Heart left ventricle (tissue), 16 donors: Measurements from ENCODE around the gene MAZ. TPM values are rescaled to one million over a fixed set of nuclear protein-coding genes. Genes with fewer than 3 reads are reported as not detected.
"Not testable (repeated sequence)": the region's sequence is repeated elsewhere in the genome, so short reads cannot be mapped to it uniquely, and the experiment has no call there.

ENCODE experiments used
- ATAC-seq, 4 donors: fragments of 200-7000 bp; cut with Tn5 transposase; one replicate each; pipeline ENCODE4 v1.9.1; 2020 to 2022; ENCODE audit warnings: moderate library complexity in 4 of 4, mild to moderate bottlenecking in 3 of 4, moderate number of reproducible peaks in 1 of 4
- DNase-seq, 5 donors: peaks; one replicate each; pipeline ENCODE4 v3.0.0-alpha.2; 2020
- H3K27ac ChIP-seq, 12 donors: fragments of 200-600 bp; sonication (generic) in 4 of 12; one replicate each; pipeline versions ENCODE4 v1.5.0 to v1.8.0; 2016 to 2022; ENCODE audit warnings: mild to moderate bottlenecking in 2 of 12
- H3K27me3 ChIP-seq, 9 donors: fragments of 200-600 bp; sonication (generic) in 2 of 9; one replicate each; pipeline versions ENCODE4 v1.5.1 to v1.8.0; 2016 to 2022; ENCODE audit warnings: mild to moderate bottlenecking in 3 of 9
- H3K36me3 ChIP-seq, 9 donors: fragments of 200-600 bp; sonication (generic) in 2 of 9; one replicate each; pipeline versions ENCODE4 v1.5.0 to v1.8.0; 2018 to 2022; ENCODE audit warnings: mild to moderate bottlenecking in 2 of 9
- H3K4me1 ChIP-seq, 12 donors: fragments of 200-600 bp; sonication (generic) in 4 of 12; one replicate each; pipeline versions ENCODE4 v1.5.0 to v1.8.0; 2016 to 2022; ENCODE audit warnings: mild to moderate bottlenecking in 3 of 12
- H3K4me3 ChIP-seq, 12 donors: fragments of 200-600 bp; sonication (generic) in 4 of 12; one replicate each; pipeline versions ENCODE4 v1.5.0 to v1.8.0; 2017 to 2022; ENCODE audit warnings: mild to moderate bottlenecking in 9 of 12, moderate library complexity in 4 of 12
- H3K9me3 ChIP-seq, 12 donors: fragments of 200-600 bp; sonication (generic) in 4 of 12; one replicate each; pipeline versions ENCODE4 v1.5.0 to v1.8.0; 2016 to 2022; ENCODE audit warnings: mild to moderate bottlenecking in 1 of 12
- POLR2A ChIP-seq, 2 donors: fragments of 450-650 bp; IDR thresholded peaks; one replicate each; pipeline ENCODE4 v1.6.1; 2017; ENCODE audit warnings: antibody characterized with exemption in 2 of 2, mild to moderate bottlenecking in 2 of 2, moderate library complexity in 2 of 2
- WGBS, 4 donors: extraction: QIAGEN DNeasy Blood & Tissue Kit in 2 of 4; methylation state at CpG; one replicate each; pipeline versions ENCODE4 v1.1.5 to v1.1.7; 2013 to 2018; 5-methylcytosine and 5-hydroxymethylcytosine counted together
- intact Hi-C, 10 donors: fragments of 100-400 bp; cut with DNase I; formaldehyde crosslinking; loops; one replicate each; pipeline versions ENCODE4 v1.11.1 to v1.14.2; 2022
- polyA plus RNA-seq, 2 donors: library from polyadenylated mRNA; stranded (reverse); fragments of 200-250 nt; gene quantifications; one replicate each; pipeline ENCODE4 v1.2.3, GENCODE V29; 2013
- total RNA-seq, 9 donors: library from RNA; depleted of rRNA in 2 of 9; stranded (reverse); fragments of >200 nt in 2 of 9; fragmentation: NEBNext Ultra II Directional in 3 of 9; extraction: Animal tissue kit (Norgen Biotek cat#: 25700) in 3 of 9; gene quantifications; one replicate each; pipeline versions ENCODE4 v1.1.0 to v1.2.4, GENCODE V29; 2016 to 2023
- TF ChIP-seq, protein P1 (sequence below), 12 donors: fragments of 200-600 bp; sonication (generic) in 4 of 12; IDR thresholded peaks; one replicate each; pipeline versions ENCODE4 v1.5.0 to v1.8.0; 2018 to 2022; ENCODE audit warnings: antibody characterized with exemption in 12 of 12, mild to moderate bottlenecking in 5 of 12
- donor health status: ischemic (EF 13 %, LVEDD 7.1; RV severe dilation, severe dysfunction).
- donor health status: healthy with polysubstance abuse.
- donor health status: DM: no; HTN: yes; CAD: no.
- donor health status: DM: no; HTN: no; CAD: no.
- donor health status: ischemic (EF 25% LVEDD 6.9; RV normal size, moderate dysfunction).
- donor health status: ischemic (EF 25% LVEDD 5.7; RV mildly dilated, moderate dysfunction).
- donor health status: healthy.
- donor health status: DM: yes; HTN: yes; CAD: no.
- donor health status: ischemic (EF 35%, LVEDD 5.7; RV mildly dilated, moderate dysfunction).
- donor health status: nonischemic (EF 11% LVEDD 7.7; RV severe dilation, severe dysfunction).
- donor health status: DM: yes; HTN: yes; CAD: no.
- donor health status: PGD.
- donor health status: ischemic (EF 29% LVEDD 5.4; RV normal size, mild dysfunction).
- donor health status: nonischemic (EF 23%, LVEDD 6.1; RV moderate dilation, normal function).

Gene MAZ
- total and polyA plus RNA-seq, 11 donors: 58.9 to 188 (median 74.0) TPM

DNA sequence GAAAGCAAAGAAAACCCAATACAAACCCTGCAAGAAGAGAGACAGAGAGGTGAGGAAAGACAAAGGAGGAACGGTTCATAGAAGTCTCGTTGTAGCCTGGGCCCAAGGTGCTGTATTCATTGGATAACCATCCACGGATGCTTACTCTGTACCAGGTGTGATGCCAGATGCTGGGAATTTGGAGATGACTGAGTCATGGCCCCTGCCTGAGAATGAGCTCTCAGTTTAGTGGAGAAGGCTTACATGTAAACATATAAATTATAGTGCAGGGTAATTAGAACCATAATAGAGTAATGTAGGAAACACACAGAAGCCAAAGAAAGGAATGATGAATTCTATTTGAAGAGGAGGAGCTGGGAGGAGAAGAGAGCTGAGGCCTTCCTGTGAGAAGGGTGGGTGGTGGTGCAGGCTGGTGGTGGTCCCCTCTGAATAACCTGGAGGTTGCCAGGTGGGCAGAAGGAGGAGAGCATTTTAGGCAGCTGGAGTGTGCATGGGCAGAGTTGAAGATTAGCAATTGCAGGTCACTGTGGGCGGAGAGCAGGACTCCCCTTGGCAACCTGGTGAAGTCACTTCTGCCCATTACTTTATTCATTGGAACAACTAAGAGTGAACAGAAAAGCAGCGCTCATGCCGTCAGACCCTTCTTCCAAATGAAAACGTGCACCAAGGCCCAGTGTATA lies 35.9 kb upstream of the MAZ start:
- 70 to 79% (median 77%) methylated on average over 7 of the region's 7 CpGs for WGBS, 4 donors
- TF ChIP-seq, protein P1, sequence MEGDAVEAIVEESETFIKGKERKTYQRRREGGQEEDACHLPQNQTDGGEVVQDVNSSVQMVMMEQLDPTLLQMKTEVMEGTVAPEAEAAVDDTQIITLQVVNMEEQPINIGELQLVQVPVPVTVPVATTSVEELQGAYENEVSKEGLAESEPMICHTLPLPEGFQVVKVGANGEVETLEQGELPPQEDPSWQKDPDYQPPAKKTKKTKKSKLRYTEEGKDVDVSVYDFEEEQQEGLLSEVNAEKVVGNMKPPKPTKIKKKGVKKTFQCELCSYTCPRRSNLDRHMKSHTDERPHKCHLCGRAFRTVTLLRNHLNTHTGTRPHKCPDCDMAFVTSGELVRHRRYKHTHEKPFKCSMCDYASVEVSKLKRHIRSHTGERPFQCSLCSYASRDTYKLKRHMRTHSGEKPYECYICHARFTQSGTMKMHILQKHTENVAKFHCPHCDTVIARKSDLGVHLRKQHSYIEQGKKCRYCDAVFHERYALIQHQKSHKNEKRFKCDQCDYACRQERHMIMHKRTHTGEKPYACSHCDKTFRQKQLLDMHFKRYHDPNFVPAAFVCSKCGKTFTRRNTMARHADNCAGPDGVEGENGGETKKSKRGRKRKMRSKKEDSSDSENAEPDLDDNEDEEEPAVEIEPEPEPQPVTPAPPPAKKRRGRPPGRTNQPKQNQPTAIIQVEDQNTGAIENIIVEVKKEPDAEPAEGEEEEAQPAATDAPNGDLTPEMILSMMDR (IDR thresholded peaks at IDR 0.05): no peak
- TF ChIP-seq POLR2A (IDR thresholded peaks at IDR 0.05): no peak
- H3K9me3 ChIP-seq: no peaks in the 10 kb centered on the region
- intact Hi-C loops: loop anchor here in 1 of 10 donors (10.0 kb wide), 1 partner anchor 76 kb away; no protein-coding TSS in a partner anchor
- no peak overlapping the region for H3K27ac ChIP-seq
- no peaks in the 10 kb centered on the region for H3K27me3 ChIP-seq
- no peaks in the 10 kb centered on the region for H3K36me3 ChIP-seq
- ATAC-seq (no peak), DNase-seq (no peak)
- H3K4me1 ChIP-seq: no peaks in the 10 kb centered on the region
- no peak overlapping the region for H3K4me3 ChIP-seq

DNA sequence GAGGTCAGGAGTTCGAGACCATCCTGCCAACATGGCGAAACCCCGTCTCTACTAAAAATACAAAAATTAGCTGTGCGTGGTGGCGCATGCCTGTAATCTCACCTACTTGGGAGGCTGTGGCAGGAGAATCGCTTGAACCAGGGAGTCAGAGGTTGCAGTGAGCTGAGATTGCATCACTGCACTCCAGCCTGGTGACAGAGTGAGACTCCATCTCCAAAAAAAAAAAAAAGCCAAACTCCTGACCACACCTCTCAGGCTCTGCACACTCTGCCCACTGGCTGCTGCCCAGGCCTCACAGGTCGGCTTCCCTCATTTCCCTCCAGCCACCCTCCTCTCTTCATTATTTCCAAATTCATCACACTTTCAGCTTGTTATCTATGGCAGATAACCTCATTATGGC lies 34.0 kb upstream of the MAZ start:
- intact Hi-C loops: loop anchor here in 1 of 10 donors (10.0 kb wide), 1 partner anchor 78 kb away; no protein-coding TSS in a partner anchor
- H3K4me1 ChIP-seq, H3K4me3 ChIP-seq, H3K36me3 ChIP-seq, H3K27me3 ChIP-seq, DNase-seq, H3K9me3 ChIP-seq, H3K27ac ChIP-seq, ATAC-seq: not testable (repeated sequence)
- WGBS, 4 donors: 86% methylated on average over 7 of the region's 7 CpGs

DNA sequence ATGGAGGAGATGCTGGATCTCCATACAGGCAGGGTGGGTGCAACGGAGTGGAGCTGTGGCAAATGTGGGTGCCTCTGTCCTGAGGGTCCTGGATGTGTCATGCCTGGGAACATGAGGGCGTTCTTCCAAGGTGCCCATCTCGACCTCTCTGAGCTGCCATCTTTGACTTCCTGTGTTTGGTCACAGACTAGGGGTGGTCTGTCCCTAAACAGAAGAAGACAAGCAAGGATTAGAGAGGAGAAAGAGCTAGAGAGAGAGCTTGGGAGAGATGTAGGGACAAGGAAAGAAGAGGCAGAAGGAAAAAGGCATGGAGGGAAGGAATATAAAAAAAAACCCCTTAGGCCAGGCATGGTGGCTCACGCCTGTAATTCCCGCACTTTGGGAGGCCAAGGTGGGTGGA lies 31.6 kb upstream of the MAZ start:
- H3K36me3 ChIP-seq: no peaks in the 10 kb centered on the region
- no peaks in the 10 kb centered on the region for H3K4me1 ChIP-seq
- H3K4me3 ChIP-seq: no peak overlapping the region
- no peak for TF ChIP-seq POLR2A (IDR thresholded peaks at IDR 0.05)
- DNase-seq (no peak), ATAC-seq (no peak)
- intact Hi-C loops: loop anchor here in 1 of 10 donors (10.0 kb wide), 1 partner anchor 80 kb away; no protein-coding TSS in a partner anchor
- peaks cover 0 to 3% (median 0%) of the 10 kb centered on the region in 9 donors for H3K27me3 ChIP-seq
- H3K9me3 ChIP-seq: no peaks in the 10 kb centered on the region
- H3K27ac ChIP-seq: no peak overlapping the region
- 83 to 92% (median 87%) methylated on average over 5 of the region's 5 CpGs for WGBS, 4 donors

DNA sequence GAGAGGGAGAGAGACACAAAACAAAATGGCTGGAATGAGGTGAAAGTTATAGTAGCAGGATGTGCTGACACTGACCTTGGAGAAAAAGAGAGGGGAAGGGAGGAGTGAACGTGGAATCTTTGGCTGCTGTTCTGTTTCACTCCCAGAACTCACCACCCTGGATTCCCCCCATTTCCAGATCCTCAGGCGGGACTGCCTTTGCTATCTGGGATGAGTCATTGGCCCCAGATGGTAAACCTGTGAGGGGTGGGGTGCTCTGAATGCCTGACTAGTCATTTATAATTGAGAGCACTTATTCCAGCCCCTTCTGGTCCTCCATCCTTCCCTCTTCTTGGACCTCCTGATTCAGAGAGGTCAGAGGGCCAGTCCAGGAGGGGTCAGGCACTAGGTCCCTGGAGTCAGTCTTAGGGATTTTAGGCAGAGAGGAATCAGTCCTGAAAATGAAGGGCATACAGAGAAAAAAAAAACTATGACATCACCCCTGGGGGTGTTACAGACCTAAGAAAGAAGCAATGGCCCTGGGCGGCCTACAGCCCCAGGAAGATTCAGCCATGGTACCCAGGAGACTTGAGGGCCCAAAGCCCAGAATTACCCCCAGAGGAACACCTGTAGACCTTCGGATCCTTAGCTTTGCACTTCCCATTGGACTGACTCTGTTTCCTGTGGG lies 30.5 kb upstream of the MAZ start:
- no peak for TF ChIP-seq POLR2A (IDR thresholded peaks at IDR 0.05)
- TF ChIP-seq, protein P1 (IDR thresholded peaks at IDR 0.05): no peak

More for the DNA sequence above, 30.5 kb upstream of the MAZ start:
- ATAC-seq: no peak
- Histone ChIP-seq H3K27me3 (peaks cover 0 to 6% (median 0%) of the 10 kb centered on the region in 9 donors), H3K36me3 (no peaks in the 10 kb centered on the region), H3K9me3 (no peaks in the 10 kb centered on the region), H3K4me1 (no peaks in the 10 kb centered on the region), H3K27ac (no peak overlapping the region), H3K4me3 (no peak overlapping the region)
- no peak for DNase-seq
- intact Hi-C loops: loop anchor here in 1 of 10 donors (10.0 kb wide), 1 partner anchor 81 kb away; no protein-coding TSS in a partner anchor
- 58 to 71% (median 68%) methylated on average over 4 of the region's 4 CpGs for WGBS, 4 donors
